HG03439 (cell line): ENCODE data around the gene AMZ1.
"Not testable (repeated sequence)": the region's sequence is repeated elsewhere in the genome, so short reads cannot be mapped to it uniquely, and the experiment has no call there.

Experiments
- ATAC-seq: cut with Tn5 transposase; IDR thresholded peaks from one replicate; pipeline ENCODE4 v1.9.1; 2021; ENCODE audit warnings: mild to moderate bottlenecking, moderate library complexity; ENCODE audit not compliant: unreplicated experiment

The AMZ1 gene

DNA sequence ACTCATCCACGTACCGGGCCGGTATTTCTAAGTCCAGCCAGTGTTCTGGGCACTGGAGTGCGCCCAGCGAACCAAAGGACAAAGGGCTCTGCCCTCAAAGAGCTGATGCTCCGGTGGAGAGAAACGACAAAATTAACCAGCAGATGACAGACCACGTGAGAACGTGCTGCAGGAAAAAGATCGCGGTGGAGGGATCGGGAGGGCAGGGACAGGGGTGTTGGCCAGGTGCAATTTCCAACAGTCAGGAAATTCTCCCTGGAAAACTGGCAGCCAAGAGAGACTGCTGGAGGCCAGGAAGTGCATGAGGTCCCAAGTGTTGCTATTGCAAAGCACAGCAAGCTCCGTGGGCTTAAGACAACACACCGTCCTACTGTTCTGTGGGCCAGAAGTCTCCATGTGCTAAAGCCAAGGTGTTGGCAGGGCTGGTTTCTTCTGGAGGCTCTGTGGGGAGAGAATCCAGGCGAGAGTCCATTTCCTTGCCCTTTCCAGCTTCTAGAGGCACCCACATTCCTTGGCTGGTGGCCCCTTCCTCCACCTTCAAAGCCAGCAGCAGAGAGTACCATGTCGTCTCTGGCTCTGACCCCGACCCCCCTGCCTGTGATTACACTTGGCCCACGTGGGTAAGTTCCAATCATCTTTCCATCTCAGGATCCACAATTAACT, 21.3 kb upstream of the AMZ1 start:
- ATAC-seq: no peak

DNA sequence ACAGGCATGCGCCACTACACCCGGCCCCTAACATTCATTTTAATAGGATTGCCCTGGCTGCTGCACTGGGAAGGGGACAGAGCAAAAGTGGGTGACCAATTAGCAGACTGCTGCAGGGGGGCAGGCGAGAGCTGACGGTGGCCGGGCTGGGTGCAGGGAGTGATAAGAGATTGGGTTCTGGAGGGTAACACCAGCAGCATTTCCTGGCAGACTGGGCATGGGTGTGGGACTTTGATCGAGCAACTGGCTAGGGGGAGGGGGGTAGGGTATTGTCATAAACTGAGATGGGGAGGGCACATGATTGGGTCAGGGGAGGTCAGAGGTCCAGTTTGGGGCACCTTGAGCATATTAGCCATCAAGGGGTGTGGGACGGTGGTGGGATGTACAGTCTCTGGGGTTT, 20.2 kb upstream of the AMZ1 start:
- ATAC-seq: no peak

DNA sequence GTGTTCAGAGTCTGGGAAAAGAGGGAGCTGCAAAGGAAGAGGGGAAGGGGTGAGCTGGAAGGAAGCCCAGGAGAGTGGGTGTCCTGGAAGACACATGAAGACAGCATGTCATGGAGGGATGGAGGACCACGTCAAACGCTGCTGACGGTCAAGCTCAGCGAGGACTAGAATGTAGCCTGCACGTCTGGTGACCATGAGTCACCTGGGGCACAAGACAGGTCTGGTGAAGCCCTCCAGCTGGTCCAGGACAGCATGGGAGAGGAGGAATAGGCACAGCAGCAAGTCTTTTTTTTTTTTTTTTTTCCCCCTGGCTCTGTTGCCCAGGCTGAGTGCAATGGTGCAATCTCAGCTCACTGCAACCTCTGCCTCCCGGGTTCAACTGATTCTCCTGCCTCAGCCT, 19.6 kb upstream of the AMZ1 start:
- no peak for ATAC-seq

DNA sequence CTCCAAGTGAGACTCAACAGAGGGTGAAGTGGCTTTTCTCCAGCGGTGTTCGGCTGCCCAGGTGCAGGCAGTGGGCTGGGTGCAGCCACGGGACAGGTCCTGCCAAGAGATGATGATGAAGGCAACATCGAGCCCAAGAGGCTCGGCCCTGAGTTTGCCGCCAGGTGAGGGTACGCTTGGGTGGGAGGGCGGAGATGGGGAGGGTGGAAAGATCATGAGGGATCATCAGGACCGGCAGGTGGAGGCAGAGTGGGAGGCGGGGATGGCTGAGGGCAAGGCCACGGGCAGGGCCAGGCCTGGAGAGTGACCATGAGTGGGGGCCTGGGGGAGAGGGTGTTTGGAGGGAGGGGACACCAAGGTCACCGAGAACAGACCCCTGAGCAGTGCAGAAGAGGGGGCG, 17.8 kb upstream of the AMZ1 start:
- ATAC-seq: no peak

DNA sequence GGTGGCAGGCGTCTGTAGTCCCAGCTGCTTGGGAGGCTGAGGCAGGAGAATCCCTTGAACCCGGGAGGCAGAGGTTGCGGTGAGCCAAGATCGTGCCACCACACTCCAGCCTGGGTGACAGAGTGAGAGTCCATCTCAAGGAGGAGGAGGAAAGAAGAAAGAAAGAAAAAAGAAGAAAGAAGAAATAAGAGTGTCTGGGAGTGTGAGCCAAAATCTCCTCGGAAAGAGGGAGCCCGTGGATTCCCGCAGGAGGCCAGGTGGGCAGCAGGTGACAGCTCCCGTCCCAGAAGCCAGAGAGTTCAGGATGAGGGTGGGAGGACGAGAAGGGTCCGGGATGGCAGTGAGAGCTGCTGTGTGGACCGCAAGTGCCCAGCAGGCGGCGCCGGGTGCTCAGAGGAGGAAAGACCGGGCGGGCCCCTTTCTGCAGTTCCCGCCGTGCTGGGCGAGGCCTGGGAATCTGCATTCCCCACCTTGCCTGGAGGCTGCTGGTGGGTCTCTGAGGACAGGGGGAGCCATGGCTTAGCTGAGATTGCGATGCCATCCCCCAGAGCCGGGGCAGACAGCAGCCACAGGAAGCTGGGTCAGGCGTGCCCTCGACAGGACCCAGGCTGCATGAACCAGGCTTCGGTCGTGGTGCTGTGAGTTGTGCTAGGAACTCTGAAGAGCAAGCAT, 17.1 kb upstream of the AMZ1 start:
- no peak for ATAC-seq

DNA sequence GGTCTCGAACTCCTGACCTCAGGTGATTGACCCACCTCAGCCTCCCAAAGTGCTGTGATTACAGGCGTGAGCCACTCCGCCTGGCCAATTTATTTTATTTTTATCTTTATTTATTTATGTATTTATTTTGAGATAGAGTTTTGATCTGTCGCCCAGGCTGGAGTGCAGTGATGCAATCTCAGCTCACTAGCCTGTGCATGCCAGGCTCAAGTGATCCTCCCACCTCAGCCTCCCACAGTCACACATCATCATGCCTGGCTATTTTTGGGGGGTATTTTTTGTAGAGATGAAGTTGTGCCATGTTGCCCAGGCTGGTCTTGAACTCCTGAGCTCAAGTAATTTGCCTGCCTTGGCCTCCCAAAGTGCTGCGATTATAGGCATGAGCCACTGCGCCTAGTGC, 14.8 kb upstream of the AMZ1 start:
- not testable (repeated sequence) for ATAC-seq

DNA sequence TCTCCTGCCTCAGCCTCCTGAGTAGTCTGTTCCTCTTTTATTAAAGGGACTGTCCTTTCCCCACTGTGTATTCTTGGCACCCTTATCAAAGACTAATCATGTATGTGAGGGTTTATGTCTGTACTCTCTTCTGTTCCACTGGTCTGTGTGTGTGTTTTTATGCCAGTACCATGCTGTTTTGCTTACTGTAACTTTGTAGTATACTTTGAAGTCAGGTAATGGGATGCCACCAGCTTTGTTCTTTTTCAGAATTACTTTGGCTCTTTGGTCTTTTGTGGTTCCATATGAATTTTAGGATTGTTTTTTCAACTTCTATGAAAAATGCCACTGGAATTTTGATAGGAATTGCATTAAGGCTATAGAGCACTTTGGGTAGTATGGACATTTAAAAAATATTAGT, 14.1 kb upstream of the AMZ1 start:
- ATAC-seq: no peak

DNA sequence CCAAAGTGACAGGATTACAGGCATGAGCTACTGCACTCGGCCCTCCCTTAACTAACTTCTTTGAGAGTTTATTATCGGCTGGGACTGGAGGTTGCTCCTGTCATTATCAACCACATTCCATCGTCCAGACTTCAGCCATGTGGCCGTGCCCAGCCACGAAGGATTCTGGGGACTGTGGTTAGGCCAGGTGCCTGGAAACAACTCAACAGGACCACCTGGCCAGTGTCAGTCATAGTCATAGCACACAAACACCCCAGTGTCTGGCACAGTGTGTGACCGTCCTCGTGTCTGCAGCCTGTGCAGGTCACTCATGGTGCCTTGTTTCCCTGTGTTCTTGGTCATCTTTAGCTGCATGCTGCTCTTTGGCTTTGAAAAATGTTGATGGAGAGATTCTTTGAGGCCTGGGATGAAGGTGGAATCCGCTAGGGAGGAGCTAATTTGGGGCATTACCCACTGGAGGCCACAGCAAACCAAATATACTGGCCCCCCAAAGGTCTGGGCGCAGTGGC, 12.7 kb upstream of the AMZ1 start:
- ATAC-seq: no peak

DNA sequence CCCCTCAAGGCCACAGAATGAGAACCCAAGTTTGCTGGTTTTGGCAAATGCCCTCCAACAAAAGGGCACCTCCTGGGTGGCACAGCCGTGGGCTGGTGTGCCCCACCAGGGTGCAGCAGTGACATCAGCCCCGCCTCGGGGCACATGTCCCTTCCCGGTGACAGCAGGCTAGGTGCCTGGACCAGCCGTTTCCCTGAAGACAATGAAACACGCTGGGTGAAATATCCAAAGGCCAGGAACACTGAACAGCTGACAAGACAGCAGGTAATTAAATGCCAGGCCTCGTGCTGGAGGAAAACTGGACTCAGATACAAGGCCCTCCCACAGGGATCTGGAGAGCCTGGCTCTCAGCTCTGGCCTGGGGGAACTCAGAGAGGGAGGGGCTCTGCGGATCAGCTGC, 11.4 kb upstream of the AMZ1 start:
- not testable (repeated sequence) for ATAC-seq

DNA sequence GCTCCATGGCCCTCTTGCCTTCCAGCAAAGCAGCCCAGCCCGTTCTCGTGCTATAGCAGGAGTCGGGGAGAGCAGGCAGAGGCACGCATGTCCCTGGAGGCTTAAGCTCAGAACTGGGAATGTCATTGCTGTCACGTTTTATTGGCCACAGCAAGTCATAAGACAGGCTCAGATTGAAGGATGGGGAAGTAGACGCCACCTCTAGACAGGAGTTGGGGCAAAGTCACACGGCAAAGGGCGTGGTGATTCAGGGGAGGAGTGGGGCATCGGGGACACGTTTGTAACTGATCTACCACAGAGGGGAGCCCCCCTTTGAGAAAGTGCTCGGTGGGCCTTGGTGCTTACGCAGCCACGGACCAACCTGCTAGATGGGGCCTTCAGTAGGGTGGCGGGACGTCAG, 9.5 kb upstream of the AMZ1 start:
- ATAC-seq: not testable (repeated sequence)

DNA sequence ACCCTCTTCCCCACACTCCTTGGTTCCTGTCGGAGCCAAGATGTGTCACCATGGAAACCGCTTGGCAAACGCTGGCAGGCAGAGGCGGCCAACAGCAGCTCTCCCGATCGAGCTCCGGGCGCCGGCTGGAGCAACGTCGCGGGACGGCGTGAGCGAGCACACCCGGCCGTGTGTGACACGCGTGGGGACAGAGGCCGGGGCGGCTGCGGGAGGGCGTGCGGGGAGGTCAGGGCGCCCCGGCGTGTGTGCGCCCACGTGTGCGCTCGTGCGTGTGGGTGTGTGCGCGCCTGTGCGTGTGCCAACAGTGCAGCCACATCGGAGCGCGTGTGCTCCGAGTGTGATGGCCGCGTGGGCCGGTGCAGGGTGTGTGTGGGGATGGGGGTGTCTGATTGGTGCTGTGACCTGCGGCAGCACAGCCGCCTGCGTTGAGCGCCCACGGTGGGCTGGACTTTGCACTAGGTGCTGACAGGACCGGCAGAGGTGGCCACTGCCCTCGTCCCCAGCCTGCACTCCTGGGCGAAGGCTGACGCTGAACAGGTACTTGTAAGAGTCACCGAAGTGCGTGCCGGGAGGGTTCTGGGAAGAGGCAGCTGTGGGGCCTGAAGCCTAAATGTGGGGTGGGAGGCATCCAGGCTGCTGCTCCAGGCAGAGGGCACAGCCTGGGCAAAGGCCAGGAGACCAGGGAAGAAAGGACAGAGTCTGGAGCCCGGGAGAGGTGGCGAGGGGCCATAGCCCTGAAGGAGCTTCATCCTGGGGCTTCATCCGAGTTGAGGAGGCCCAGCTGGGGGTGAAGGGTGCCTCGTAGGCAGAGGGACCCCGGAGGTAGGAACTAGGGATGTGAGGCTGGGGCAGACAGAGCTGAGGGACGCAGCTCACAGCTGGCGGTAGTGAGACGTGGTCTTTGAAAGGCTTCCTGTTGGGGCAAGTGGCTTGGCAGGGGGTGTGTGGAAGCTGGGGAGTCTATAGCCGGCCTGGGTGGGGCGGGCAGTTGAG, 8.6 kb upstream of the AMZ1 start:
- not testable (repeated sequence) for ATAC-seq

DNA sequence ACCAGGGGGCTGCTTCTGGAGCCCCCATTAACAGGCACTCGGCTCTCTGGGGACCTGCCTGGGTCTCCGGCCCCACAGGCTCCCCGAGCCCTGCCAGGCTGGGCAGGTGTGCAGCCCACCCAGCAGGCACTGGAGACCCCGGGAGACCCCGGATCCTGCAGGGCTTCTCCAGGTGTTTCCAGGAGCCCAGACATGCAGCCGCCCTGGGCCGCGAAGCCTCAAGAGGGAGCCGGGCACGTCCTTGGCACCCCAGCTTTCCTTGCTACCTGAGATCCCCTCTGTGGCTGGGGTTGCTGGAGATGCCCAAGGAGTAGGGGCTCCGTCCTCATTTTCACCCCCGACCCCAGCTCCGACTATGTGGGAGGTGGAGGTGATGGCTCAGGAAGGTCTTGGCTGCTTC, 7.7 kb upstream of the AMZ1 start:
- no peak for ATAC-seq

DNA sequence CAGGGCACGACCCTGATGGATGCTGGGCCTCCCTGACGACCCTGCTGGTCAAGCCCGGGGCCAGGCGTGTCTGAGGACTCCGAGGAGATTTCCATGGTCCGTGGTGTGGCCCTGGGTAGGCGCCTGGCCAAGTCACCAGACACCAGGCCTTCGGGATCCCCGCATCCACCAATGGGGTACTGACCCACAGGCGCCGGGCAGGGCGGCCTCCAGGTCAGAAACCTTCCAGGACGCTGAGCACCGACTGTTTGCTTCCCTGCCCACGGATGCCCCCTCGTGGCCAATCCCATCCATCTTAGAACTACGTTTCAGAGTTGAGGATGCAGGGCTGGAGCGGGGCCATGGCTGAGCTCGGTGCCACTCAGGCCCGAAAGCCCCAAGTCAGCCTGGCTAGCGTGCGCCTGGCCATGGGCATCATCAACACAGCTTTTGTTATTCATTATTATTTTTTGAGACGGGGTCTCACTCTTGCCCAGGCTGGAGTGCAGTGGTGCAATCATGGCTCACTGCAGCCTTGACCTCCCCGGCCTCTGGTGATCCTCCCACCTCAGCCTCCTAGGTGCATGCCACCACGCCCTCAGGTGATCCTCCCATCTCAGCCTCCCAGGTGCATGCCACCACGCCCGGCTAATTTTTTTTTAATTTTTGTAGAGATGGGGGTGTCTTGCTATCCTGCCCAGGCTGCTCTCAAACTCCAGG, 7.1 kb upstream of the AMZ1 start:
- no peak for ATAC-seq

DNA sequence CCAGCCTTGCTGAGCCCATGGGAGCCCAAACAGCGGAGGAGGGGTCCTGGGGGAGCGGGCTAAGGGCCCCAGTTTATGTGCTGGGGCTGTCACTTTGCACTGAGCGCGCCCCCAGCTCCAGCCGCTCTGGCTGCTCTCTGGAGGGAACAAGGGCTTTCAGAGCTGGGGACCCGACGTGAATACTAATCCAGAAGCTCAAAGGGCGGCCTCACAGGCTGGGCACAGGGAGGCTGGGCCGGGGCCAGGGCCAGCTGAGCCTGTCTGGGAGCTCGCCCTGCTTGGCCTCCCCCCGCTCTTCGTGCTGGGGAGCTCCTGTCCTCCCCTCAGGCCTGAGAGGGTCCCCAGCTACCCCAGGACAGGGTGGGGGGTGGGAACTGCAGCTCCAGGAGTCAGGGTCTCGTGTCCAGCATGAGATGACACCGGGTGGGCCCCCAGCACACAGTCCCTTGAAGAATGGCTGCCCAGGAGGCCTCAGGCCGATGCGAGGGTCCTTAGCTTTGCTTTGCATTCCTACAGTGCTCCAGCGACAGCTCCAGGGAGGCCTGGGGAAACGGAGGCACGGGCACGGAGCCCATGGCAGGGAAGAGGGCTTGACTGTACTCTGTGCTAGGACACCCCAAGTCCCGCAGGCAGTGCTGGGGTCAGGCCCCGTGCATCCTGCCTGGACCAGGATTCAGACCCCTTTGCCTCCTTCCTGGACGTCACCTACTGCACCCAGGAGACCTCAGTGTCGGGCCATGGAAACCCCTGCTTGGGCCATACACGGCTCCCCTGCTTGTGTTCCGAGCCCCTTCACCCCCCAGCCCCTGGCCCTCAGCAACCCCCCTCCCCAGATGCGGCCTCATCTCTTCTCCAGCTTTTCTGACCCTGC, 5.8 kb upstream of the AMZ1 start:
- ATAC-seq: no peak

DNA sequence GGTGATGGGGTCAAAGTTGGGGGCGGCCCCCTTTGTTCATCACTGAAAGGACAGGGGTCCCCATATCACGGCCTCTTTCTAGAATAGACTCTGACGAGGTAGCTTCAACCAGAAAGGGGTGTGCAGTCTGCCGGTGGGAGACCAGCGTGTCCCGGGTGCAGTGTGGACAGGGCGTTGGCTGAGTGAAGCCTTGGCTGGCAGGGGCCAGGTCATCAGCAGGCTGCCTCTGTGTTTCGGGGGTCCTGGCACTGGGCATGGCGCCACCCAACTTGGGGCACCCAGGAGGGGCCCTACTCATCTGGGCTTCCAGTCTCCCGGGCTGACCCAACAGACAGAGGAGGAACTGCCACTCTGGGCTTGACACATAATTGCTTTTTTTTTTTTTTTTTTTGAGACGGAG, 3.5 kb upstream of the AMZ1 start:
- no peak for ATAC-seq

DNA sequence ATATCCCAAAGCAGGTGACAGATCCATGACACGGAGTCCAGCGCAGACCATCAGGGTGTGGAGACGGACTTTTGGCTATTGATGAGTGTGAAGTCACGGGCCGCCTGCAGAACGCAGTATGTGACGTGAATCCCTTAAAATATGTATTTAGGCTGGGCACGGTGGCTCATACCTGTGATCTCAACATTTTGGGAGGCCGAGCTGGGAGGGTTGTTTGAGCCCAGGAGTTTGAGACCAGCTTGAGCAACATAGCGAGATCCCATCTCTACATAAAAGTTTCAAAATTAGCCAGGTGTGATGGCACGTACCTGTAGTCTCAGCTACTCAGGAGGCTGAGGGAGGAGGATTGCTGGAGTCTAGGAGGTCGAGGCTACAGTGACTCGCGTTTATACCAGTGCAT, 1.9 kb upstream of the AMZ1 start:
- ATAC-seq: no peak

DNA sequence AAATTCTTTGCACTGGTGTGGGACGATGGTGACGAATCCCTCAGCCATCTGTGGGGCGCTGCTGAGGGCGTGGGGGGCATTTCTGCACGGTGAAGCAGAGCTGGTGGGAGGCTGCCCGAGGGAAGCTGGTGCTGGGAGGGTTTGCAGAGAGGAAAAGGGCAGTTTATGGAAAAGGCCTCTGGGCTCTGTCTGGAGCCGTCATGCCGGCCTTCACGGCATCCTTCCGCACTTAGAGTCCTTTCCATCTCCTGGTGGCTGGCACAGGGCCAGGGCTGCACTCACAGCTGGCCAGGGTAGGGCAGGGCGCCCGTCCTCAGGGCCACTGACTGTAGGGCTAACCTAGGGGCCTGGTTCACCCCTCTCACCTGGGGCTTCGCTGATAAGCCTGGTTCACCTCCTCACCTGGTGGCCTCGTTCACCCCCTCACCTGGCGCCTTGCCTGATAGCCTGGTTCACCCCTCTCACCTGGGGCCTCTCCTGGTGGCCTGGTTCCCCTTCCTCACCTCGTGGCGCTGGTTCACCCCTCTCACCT, 598 bp upstream of the AMZ1 start:
- ATAC-seq: no peak

DNA sequence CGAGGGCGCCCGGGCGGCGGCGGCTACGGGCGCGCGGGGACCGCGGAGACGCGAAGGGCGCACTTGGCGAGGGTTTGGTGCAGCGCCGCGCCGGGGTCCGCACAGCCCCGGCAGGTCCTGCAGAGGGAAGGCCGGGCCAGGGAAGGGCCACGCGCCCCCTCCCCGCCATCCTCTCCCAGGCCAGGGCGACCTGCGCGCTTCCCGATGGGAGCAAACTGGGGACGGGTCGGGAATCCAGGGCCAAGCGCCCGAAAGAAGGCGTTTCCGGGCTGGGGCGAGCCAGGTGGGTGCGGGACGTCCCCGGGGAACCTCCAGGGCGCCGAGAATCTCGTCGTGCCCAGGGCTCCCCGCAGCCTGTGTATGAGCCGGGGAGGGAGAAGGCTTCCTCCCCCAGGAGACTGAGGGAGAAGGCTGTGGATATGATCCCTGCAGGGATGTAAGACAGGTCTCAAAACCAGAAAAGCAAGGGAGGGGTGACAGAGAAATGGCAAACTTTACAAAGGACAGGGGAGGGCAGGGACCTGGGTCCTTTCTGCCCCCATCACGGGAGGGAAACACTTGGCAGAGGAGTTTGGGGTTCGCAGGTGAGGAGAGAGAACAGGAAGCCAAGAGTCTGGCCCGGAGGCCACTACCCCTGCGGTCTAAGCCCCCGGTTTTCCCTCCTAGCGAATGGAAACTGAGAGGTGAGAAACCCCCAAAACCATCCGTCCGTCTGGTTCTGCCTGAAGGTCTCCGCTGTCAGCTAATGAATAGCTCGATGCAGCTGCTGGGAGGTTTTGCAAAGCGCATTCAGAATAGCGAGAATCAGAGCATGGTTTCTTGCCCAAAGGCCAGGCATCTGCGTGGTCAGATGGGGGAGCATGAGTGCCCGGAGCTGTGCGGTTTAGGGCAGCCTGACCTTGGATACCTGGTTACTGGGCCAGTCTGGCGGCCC, 674 bp downstream of the AMZ1 start:
- peak; percentile 60 for ATAC-seq
